Keratinocyte (primary cell): ENCODE measurements around the gene PCBD2. TPM values are rescaled to one million over a fixed set of nuclear protein-coding genes. Genes with fewer than 3 reads are reported as not detected.

Experiments used
- DNase-seq: peaks from one replicate; pipeline ENCODE4 v3.0.0-alpha.2; 2011; ENCODE audit warnings: low read depth, missing footprints, low spot score
- FAIRE-seq: peaks from 2 replicates; lab custom pipeline; 2011; peaks lifted over from hg19 to GRCh38; lab: Jason Lieb, UNC
- H2AFZ ChIP-seq: 2 replicates; pipeline ENCODE4 v1.6.0; 2012; ENCODE audit warnings: low read length, control low read depth, inconsistent platforms; ENCODE audit not compliant: control insufficient read depth
- H3K27ac ChIP-seq: 2 replicates; pipeline ENCODE4 v1.5.1; 2011; ENCODE audit warnings: low read length; ENCODE audit not compliant: control insufficient read depth, insufficient read depth
- H3K27me3 ChIP-seq: 3 replicates; pipeline ENCODE4 v1.6.0; 2011; ENCODE audit warnings: low read length; ENCODE audit not compliant: control insufficient read depth, insufficient read depth; ENCODE audit errors: extremely low read depth
- H3K36me3 ChIP-seq, 2 experiments: 2 replicates in 1 of 2; 3 replicates in 1 of 2; pipeline ENCODE4 v1.5.1; 2011; ENCODE audit warnings: low read length in 2 of 2, mild to moderate bottlenecking in 1 of 2; ENCODE audit not compliant: control insufficient read depth in 2 of 2, insufficient read depth in 2 of 2; ENCODE audit errors: extremely low read depth in 1 of 2
- H3K4me1 ChIP-seq: 3 replicates; pipeline ENCODE4 v1.5.1; 2011; ENCODE audit warnings: low read length; ENCODE audit not compliant: control insufficient read depth, insufficient read depth; ENCODE audit errors: extremely low read depth
- H3K4me2 ChIP-seq: 3 replicates; pipeline ENCODE4 v1.6.0; 2011; ENCODE audit warnings: low read depth, low read length; ENCODE audit not compliant: control insufficient read depth, insufficient read depth; ENCODE audit errors: extremely low read depth
- H3K4me3 ChIP-seq, 3 experiments: fragments of 200-600 bp in 1 of 3; sonication (generic) in 1 of 3; 2 replicates in 2 of 3; 3 replicates in 1 of 3; pipeline ENCODE4 v1.5.1; 2011 to 2016; ENCODE audit warnings: low read length in 3 of 3, mild to moderate bottlenecking in 3 of 3, control low read depth in 2 of 3, inconsistent platforms in 1 of 3, low read depth in 1 of 3, mixed read lengths in 1 of 3, mixed run types in 1 of 3, moderate library complexity in 1 of 3; ENCODE audit not compliant: control insufficient read depth in 2 of 3, insufficient read depth in 2 of 3; ENCODE audit errors: extremely low read depth in 1 of 3
- H3K79me2 ChIP-seq: 2 replicates; pipeline ENCODE4 v1.6.0; 2012; ENCODE audit warnings: low read length; ENCODE audit not compliant: control insufficient read depth, insufficient read depth
- H3K9ac ChIP-seq: 3 replicates; pipeline ENCODE4 v1.6.0; 2011; ENCODE audit warnings: low read length; ENCODE audit not compliant: control insufficient read depth, insufficient read depth; ENCODE audit errors: extremely low read depth
- H3K9me1 ChIP-seq: 3 replicates; pipeline ENCODE4 v1.6.0; 2011; ENCODE audit warnings: low read length; ENCODE audit not compliant: control insufficient read depth, insufficient read depth; ENCODE audit errors: extremely low read depth
- H3K9me3 ChIP-seq: 2 replicates; pipeline ENCODE4 v1.5.1; 2012; ENCODE audit warnings: low read depth, low read length; ENCODE audit not compliant: control insufficient read depth
- H4K20me1 ChIP-seq: 3 replicates; pipeline ENCODE4 v1.6.0; 2011; ENCODE audit warnings: low read length; ENCODE audit not compliant: control insufficient read depth, insufficient read depth; ENCODE audit errors: extremely low read depth
- CTCF ChIP-seq, 3 experiments: IDR thresholded peaks in 1 of 3; conservative IDR thresholded peaks in 1 of 3; optimal IDR thresholded peaks in 1 of 3; 2 replicates in 2 of 3; 3 replicates in 1 of 3; pipeline versions ENCODE3 to v1.5.1; 2011; ENCODE audit warnings: low read length in 3 of 3, mild to moderate bottlenecking in 3 of 3, moderate library complexity in 2 of 3, control low read depth in 1 of 3, inconsistent platforms in 1 of 3; ENCODE audit not compliant: insufficient read depth in 2 of 3; ENCODE audit errors: extremely low read depth in 1 of 3
- EZH2 ChIP-seq: IDR thresholded peaks from one replicate; pipeline ENCODE4 v1.6.1; 2012; ENCODE audit warnings: inconsistent platforms, mild to moderate bottlenecking, low read length, moderate library complexity
- dilution Hi-C: fragments of 300-500 bp; cut with MboI; formaldehyde crosslinking; loops from one replicate; pipeline ENCODE4 v1.7.0; 2020; ENCODE audit warnings: low sequenced_read_pairs; ENCODE audit not compliant: extremely low pct_ligation_motif_present
- polyA plus RNA-seq, 5 experiments: library from polyadenylated mRNA; depleted of rRNA in 3 of 5; stranded (reverse) in 3 of 5; stranded (forward) in 1 of 5; unstranded in 1 of 5; fragments of >200 nt; gene quantifications; 1 replicate in 1 of 5; 2 replicates in 3 of 5; 3 replicates in 1 of 5; pipeline versions ENCODE4 v1.2.1 to v1.2.3, GENCODE V29; 2011 to 2012; ENCODE audit warnings: missing spikeins in 2 of 5, low read depth in 1 of 5, low replicate concordance in 1 of 5

PCBD2 gene
- polyA plus RNA-seq, 1 donor (not counting 4 experiments of a cell fraction or from before 2014, with no cell fraction given), result 6.2 TPM

GRCh38 chr5:134874831-134875655 is 29.9 kb upstream of the PCBD2 start:
- no peaks in the 10 kb centered on the region for H4K20me1 ChIP-seq
- H3K4me1 ChIP-seq, result peaks cover 13% of the 10 kb centered on the region
- peak overlapping the region; percentile 89 for H3K9ac ChIP-seq
- FAIRE-seq (peak; percentile 87), DNase-seq (peak; percentile 23)
- peak overlapping the region; percentile 100 for H2AFZ ChIP-seq
- dilution Hi-C loops, result no loop called here
- H3K4me2 ChIP-seq, result peak overlapping the region; percentile 93
- TF ChIP-seq CTCF (optimal IDR thresholded peaks at IDR 0.05 in 1 of 3, IDR thresholded peaks at IDR 0.05 in 1 of 3, conservative IDR thresholded peaks at IDR 0.05 in 1 of 3; ENCODE audit: extremely low read depth in 1 of 3, insufficient read depth in 2 of 3, low read length in 3 of 3), result no peak
- TF ChIP-seq EZH2, result no peak
- no peaks in the 10 kb centered on the region for H3K9me3 ChIP-seq
- H3K4me3 ChIP-seq, result peak overlapping the region; percentile 75 to 83 (median 80)
- no peaks in the 10 kb centered on the region for H3K27me3 ChIP-seq
- peaks cover 5% of the 10 kb centered on the region for H3K79me2 ChIP-seq
- H3K27ac ChIP-seq, result peak overlapping the region; percentile 83
- H3K9me1 ChIP-seq, result no peaks in the 10 kb centered on the region
- peaks cover 0 to 1% of the 10 kb centered on the region in 2 experiments for H3K36me3 ChIP-seq

- Histone ChIP-seq H3K9me3 (no peaks in the 10 kb centered on the region), H3K27ac (no peak overlapping the region), H2AFZ (no peak overlapping the region), H3K27me3 (no peaks in the 10 kb centered on the region), H3K79me2 (peaks cover 5% of the 10 kb centered on the region), H3K4me2 (no peak overlapping the region), H3K9ac (no peak overlapping the region), H3K4me3 (no peak overlapping the region), H4K20me1 (no peaks in the 10 kb centered on the region), H3K9me1 (no peaks in the 10 kb centered on the region), H3K36me3 (peaks cover 0 to 1% of the 10 kb centered on the region in 2 experiments), H3K4me1 (peaks cover 13% of the 10 kb centered on the region)
- TF ChIP-seq EZH2 (no peak), CTCF (optimal IDR thresholded peaks at IDR 0.05 in 1 of 3, IDR thresholded peaks at IDR 0.05 in 1 of 3, conservative IDR thresholded peaks at IDR 0.05 in 1 of 3; ENCODE audit: extremely low read depth in 1 of 3, insufficient read depth in 2 of 3, low read length in 3 of 3) (no peak)
- FAIRE-seq (no peak), DNase-seq (no peak)
- dilution Hi-C loops, result no loop called here
These were observed 27.8 kb upstream of the PCBD2 start for GRCh38 chr5:134877159-134877558.
